GM21576 (cell line): ENCODE measurements around the gene IGF2R.
"Not testable (repeated sequence)": the region's sequence is repeated elsewhere in the genome, so short reads cannot be mapped to it uniquely, and the experiment has no call there.

Experiments
- ATAC-seq: cut with Tn5 transposase; IDR thresholded peaks from one replicate; pipeline ENCODE4 v1.9.1; 2021; ENCODE audit warnings: mild to moderate bottlenecking, moderate library complexity; ENCODE audit not compliant: unreplicated experiment

The IGF2R gene, protein sequence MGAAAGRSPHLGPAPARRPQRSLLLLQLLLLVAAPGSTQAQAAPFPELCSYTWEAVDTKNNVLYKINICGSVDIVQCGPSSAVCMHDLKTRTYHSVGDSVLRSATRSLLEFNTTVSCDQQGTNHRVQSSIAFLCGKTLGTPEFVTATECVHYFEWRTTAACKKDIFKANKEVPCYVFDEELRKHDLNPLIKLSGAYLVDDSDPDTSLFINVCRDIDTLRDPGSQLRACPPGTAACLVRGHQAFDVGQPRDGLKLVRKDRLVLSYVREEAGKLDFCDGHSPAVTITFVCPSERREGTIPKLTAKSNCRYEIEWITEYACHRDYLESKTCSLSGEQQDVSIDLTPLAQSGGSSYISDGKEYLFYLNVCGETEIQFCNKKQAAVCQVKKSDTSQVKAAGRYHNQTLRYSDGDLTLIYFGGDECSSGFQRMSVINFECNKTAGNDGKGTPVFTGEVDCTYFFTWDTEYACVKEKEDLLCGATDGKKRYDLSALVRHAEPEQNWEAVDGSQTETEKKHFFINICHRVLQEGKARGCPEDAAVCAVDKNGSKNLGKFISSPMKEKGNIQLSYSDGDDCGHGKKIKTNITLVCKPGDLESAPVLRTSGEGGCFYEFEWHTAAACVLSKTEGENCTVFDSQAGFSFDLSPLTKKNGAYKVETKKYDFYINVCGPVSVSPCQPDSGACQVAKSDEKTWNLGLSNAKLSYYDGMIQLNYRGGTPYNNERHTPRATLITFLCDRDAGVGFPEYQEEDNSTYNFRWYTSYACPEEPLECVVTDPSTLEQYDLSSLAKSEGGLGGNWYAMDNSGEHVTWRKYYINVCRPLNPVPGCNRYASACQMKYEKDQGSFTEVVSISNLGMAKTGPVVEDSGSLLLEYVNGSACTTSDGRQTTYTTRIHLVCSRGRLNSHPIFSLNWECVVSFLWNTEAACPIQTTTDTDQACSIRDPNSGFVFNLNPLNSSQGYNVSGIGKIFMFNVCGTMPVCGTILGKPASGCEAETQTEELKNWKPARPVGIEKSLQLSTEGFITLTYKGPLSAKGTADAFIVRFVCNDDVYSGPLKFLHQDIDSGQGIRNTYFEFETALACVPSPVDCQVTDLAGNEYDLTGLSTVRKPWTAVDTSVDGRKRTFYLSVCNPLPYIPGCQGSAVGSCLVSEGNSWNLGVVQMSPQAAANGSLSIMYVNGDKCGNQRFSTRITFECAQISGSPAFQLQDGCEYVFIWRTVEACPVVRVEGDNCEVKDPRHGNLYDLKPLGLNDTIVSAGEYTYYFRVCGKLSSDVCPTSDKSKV (N-terminal part only)

DNA sequence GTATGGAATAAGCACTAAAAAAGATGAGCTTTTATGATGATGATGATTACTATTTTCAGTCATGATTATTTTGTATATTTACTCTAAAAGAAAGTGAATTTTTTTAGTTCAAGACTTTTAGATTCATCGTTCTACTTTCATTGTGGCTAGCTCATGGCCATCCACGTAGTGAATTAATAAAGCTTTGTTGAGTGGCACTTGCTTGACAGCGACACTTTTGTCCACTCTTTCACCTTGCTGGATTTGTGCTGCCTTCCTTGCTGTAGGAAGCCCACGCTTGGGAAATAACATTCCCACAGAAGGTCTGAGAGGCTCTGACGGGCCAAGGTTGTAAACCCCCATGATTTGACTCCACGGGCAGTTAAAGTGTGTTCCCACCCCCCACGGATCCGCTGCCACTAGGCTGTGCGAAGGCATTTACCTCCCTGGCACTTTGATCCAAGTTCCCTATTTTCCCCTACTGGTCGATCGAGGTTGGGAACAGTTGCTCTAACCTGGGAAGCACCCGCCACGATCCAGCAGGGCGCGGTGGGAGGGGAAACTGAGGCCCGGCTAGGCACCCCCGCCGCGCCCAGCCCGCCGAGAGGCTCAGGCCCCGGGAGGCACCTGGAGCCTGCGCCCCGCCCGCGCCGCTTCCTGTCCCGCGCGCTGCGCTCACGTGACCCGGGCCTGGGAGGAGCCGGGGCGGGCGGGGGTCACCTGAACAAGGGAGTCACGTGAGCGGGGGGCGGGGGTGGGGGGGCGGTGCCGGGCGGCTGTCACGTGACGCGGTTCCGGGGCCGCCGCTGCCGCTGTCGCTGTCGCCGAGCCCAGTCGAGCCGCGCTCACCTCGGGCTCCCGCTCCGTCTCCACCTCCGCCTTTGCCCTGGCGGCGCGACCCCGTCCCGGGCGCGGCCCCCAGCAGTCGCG, at the start of gene IGF2R:
Gene IGF2R, plus strand, starts transcription at position 788 of the 909 bp plus-strand sequence. CDS start 165 bp downstream, outside the sequence.
- peak; percentile 85 for ATAC-seq

DNA sequence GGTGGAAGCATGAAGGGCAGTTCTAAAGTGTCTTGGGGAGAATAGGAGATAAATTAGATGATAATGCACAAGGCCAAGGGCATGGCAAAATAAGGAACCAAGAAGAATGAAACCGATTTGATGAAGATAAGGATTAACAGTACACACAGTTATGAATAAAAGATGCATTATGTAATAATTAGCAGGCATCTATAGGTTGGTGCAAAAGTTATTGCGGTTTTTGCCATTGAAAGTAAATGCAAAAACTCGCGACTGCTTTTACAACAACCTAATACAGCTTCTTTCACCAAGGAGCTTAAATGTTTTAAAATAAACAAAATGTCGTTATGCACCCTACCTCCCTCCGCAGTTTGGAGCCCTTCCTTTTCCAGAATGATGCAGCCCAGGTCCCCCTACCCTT, 49.1 kb upstream of the IGF2R start:
- ATAC-seq: no peak

DNA sequence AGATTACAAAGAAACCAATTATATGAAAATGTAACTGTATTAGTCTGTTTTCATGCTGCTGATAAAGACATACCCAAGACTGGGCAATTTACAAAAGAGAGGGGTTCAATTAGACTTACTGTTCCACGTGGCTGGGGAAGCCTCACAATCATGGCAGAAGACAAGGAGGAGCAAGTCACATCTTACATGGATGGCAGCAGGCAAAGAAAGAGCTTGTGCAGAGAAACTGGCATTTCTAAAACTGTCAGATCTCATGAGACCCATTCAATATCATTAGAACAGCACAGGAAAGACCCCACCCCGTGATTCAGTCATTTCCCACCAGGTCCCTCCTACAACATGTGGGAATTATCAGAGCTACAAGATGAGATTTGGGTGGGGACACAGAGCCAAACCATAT, 44.7 kb upstream of the IGF2R start:
- not testable (repeated sequence) for ATAC-seq

GRCh38 chr6:159926542-159927203, 42.2 kb upstream of the IGF2R start:
- no peak for ATAC-seq

- no peak for ATAC-seq
These were observed 39.1 kb upstream of the IGF2R start for GRCh38 chr6:159929819-159930218.

GRCh38 chr6:159931112-159931511, 37.8 kb upstream of the IGF2R start:
- ATAC-seq: peak; percentile 87

GRCh38 chr6:159931846-159932245, 37.0 kb upstream of the IGF2R start:
- no peak for ATAC-seq

- no peak for ATAC-seq
These were observed 35.8 kb upstream of the IGF2R start for GRCh38 chr6:159933077-159933476.

GRCh38 chr6:159934181-159934580, 34.7 kb upstream of the IGF2R start:
- ATAC-seq: no peak

- ATAC-seq: no peak
These were observed 33.8 kb upstream of the IGF2R start for GRCh38 chr6:159935065-159935464.

DNA sequence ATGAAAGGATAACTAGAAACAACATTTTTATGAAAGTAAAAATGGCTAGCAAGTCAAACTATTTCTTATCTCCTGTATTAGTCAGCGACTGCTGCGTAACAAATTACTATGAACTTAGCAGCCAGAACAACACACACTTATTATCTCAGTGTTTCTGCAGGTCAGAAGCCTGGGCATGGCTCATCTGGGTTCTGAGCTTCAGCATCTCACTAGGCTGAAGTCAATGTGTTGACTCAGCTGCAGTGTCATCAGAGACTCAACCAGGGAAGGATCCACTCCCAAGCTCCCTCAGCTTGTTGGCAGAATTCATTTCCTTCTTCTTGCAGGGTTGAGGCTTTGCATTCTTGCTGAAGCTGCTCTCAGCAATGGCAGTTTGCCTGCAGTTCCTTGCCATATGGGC, 33.2 kb upstream of the IGF2R start:
- ATAC-seq: no peak

- no peak for ATAC-seq
These were observed 29.3 kb upstream of the IGF2R start for GRCh38 chr6:159939591-159940016.

DNA sequence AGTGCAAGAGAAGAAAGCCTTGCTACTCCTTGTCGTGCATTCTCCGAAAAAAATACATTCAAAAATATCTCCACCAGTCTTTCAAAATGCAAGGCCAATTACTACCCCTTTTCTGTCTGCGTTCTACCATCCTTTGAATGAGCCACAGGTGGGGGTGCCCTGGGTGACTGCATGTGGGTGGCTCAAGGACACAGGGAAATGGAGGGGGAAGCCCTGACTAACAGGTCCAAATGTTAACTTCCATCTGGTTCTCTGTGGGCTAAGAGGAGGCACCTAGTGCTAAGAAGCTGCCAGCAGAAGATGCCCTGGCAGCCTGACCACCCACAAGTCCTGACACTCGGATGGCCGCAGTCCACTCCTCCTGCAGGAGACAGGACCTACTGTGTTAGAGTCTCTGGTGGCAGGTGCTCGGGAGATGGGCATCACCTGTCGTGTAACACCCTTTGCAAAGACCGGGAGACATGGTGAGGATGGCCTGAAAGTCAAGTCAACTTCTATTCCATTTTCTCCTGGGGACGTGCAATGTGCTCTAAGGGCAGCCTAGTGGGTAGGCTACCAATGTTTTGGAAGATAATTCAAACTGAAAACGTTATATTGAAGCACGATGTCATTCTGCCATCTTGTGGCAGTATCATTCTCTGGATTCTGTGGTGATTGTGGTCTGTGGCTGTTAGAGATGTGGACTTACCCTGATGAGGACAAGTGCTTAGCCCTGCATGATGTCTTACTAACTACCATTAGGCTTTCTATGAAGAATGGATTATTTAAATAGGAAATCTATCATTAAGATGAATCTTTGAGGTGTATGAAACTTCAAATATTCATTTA, 27.4 kb upstream of the IGF2R start:
- peak; percentile 94 for ATAC-seq

DNA sequence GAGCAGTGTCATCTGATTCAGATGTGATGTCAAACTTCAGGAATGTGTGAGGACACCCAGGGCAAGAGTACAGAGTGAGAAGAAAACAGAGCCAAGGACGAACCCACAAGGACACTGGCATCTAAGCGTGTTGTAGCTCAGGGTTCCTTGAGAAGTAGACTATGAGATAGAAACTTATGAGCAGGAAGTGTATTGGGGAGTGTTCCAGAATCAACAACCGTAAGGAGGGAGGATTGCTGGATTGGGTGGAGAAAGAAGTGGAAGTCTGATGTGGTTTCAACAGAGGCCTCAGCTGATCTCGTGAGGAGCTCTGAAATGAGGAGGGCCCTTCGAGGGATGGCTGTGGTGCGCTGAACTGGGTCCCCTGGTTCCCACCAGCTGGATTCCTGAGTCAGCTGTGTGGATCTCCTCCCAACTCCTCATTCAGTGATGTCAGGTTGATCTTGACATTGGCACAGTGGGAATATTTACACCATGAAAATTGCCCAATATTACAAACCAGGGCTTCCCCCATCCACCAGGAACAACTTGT, 25.7 kb upstream of the IGF2R start:
- ATAC-seq: no peak

- ATAC-seq: no peak
These were observed 24.8 kb upstream of the IGF2R start for GRCh38 chr6:159943968-159944598.

GRCh38 chr6:159945801-159946392, 23.0 kb upstream of the IGF2R start:
- no peak for ATAC-seq

GRCh38 chr6:159946912-159947311, 22.0 kb upstream of the IGF2R start:
- ATAC-seq: no peak
